H1 (cell line): Measurements from ENCODE around the gene CEP192. TPM values are rescaled to one million over a fixed set of nuclear protein-coding genes. Genes with fewer than 3 reads are reported as not detected.

Experiments
- CTCF ChIA-PET: fragments of 300-600 bp; sonication (Branson Sonifier 250); formaldehyde crosslinking; loops from one replicate; lab custom pipeline; 2021; ENCODE audit not compliant: partially characterized antibody; lab: Charles Lee
- POLR2A ChIA-PET: fragments of 300-600 bp; sonication (Branson Sonifier 250); formaldehyde crosslinking; loops from one replicate; lab custom pipeline; 2021; ENCODE audit warnings: inconsistent platforms; ENCODE audit not compliant: partially characterized antibody; lab: Charles Lee
- DNase-seq, 2 experiments: peaks; one replicate each; pipeline versions ENCODE4 v3.0.0 to v3.0.0-alpha.2; 2010 to 2022; ENCODE audit warnings: low spot score in 2 of 2, low read depth in 1 of 2, mixed read lengths in 1 of 2
- FAIRE-seq: peaks from 2 replicates; lab custom pipeline; 2011; peaks lifted over from hg19 to GRCh38; lab: Jason Lieb, UNC
- H2AFZ ChIP-seq: 2 replicates; pipeline ENCODE4 v1.8.1; 2012; ENCODE audit warnings: low read length, inconsistent platforms
- H2AK5ac ChIP-seq: 2 replicates; pipeline ENCODE4 v1.6.1; 2013; ENCODE audit warnings: low read depth, low read length
- H2BK120ac ChIP-seq: replicated peaks from 2 replicates; pipeline ENCODE3; 2013; ENCODE audit warnings: low read depth, low read length, inconsistent platforms
- H2BK12ac ChIP-seq: 2 replicates; pipeline ENCODE4 v1.6.1; 2013; ENCODE audit warnings: low read depth, low read length
- H2BK15ac ChIP-seq: 2 replicates; pipeline ENCODE4 v1.6.1; 2013; ENCODE audit warnings: low read length
- H2BK20ac ChIP-seq: 2 replicates; pipeline ENCODE4 v1.6.1; 2013; ENCODE audit warnings: low read length
- H2BK5ac ChIP-seq: 2 replicates; pipeline ENCODE4 v1.6.1; 2013; ENCODE audit warnings: low read depth, low read length
- H3K14ac ChIP-seq: 2 replicates; pipeline ENCODE4 v1.6.1; 2013; ENCODE audit warnings: inconsistent platforms; ENCODE audit not compliant: insufficient read length
- H3K18ac ChIP-seq: 2 replicates; pipeline ENCODE4 v1.6.1; 2013; ENCODE audit warnings: low read length; ENCODE audit errors: extremely low read depth
- H3K23ac ChIP-seq: 2 replicates; pipeline ENCODE4 v1.6.1; 2013; ENCODE audit warnings: inconsistent platforms; ENCODE audit not compliant: insufficient read length
- H3K23me2 ChIP-seq: 2 replicates; pipeline ENCODE4 v1.6.1; 2013; ENCODE audit warnings: low read depth, low read length
- H3K27ac ChIP-seq: 2 replicates; pipeline ENCODE4 v1.6.1; 2011; ENCODE audit warnings: low read depth, low read length, inconsistent platforms
- H3K27me3 ChIP-seq, 4 experiments: replicated peaks in 1 of 4; 1 replicate in 1 of 4; 2 replicates in 3 of 4; pipeline versions ENCODE4 v1.6.1 to v1.8.1; 2011 to 2013; ENCODE audit warnings: low read length in 3 of 4, mild to moderate bottlenecking in 3 of 4, inconsistent platforms in 2 of 4, mixed read lengths in 2 of 4, moderate library complexity in 1 of 4; ENCODE audit not compliant: control insufficient read depth in 3 of 4, insufficient read depth in 3 of 4; ENCODE audit errors: extremely low read depth in 1 of 4
- H3K36me3 ChIP-seq, 4 experiments: 2 replicates each; pipeline versions ENCODE4 v1.6.1 to v1.8.1; 2011 to 2013; ENCODE audit warnings: mild to moderate bottlenecking in 4 of 4, low read length in 3 of 4, moderate library complexity in 2 of 4, control low read depth in 1 of 4, inconsistent platforms in 1 of 4; ENCODE audit not compliant: insufficient read depth in 4 of 4, control insufficient read depth in 2 of 4
- H3K4ac ChIP-seq: replicated peaks from 2 replicates; pipeline ENCODE3; 2013; ENCODE audit warnings: low read length, low read depth, mixed read lengths, inconsistent platforms; ENCODE audit not compliant: insufficient read length
- H3K4me1 ChIP-seq, 4 experiments: replicated peaks in 1 of 4; 1 replicate in 1 of 4; 2 replicates in 3 of 4; pipeline versions ENCODE4 v1.6.1 to v1.8.1; 2011 to 2013; ENCODE audit warnings: low read length in 3 of 4, inconsistent platforms in 2 of 4, mixed read lengths in 1 of 4; ENCODE audit not compliant: insufficient read depth in 4 of 4, control insufficient read depth in 3 of 4
- H3K4me2 ChIP-seq, 2 experiments: 2 replicates each; pipeline versions ENCODE4 v1.6.1 to v1.8.1; 2011 to 2013; ENCODE audit warnings: low read depth in 2 of 2, low read length in 2 of 2, control low read depth in 1 of 2, inconsistent platforms in 1 of 2, mild to moderate bottlenecking in 1 of 2; ENCODE audit not compliant: insufficient read depth in 1 of 2
- H3K4me3 ChIP-seq, 4 experiments: fragments of 200-600, 300-600 bp in 1 of 4; sonication (generic), shearing (Covaris generic), sonication (Bioruptor Twin) in 1 of 4; 2 replicates each; pipeline versions ENCODE4 v1.5.1 to v1.8.1; 2011 to 2016; ENCODE audit warnings: low read length in 4 of 4, low read depth in 3 of 4, control low read depth in 2 of 4, inconsistent platforms in 2 of 4, mild to moderate bottlenecking in 2 of 4, mixed read lengths in 1 of 4, moderate library complexity in 1 of 4; ENCODE audit not compliant: insufficient read depth in 2 of 4; ENCODE audit errors: extremely low read depth in 1 of 4
- H3K56ac ChIP-seq: replicated peaks from 2 replicates; pipeline ENCODE3; 2013; ENCODE audit warnings: low read depth, mild to moderate bottlenecking, mixed read lengths, low read length, inconsistent platforms; ENCODE audit not compliant: insufficient read length
- H3K79me1 ChIP-seq: 2 replicates; pipeline ENCODE4 v1.6.1; 2013; ENCODE audit warnings: low read depth, low read length, control low read depth
- H3K79me2 ChIP-seq, 2 experiments: 2 replicates each; pipeline versions ENCODE4 v1.6.1 to v1.8.1; 2012 to 2013; ENCODE audit warnings: low read length in 2 of 2, mild to moderate bottlenecking in 2 of 2, inconsistent platforms in 1 of 2; ENCODE audit not compliant: insufficient read depth in 2 of 2, control insufficient read depth in 1 of 2
- H3K9ac ChIP-seq, 4 experiments: replicated peaks in 1 of 4; 1 replicate in 1 of 4; 2 replicates in 3 of 4; pipeline versions ENCODE4 v1.6.1 to v1.8.1; 2011 to 2013; ENCODE audit warnings: low read depth in 3 of 4, low read length in 3 of 4, control low read depth in 2 of 4, mild to moderate bottlenecking in 2 of 4, moderate library complexity in 2 of 4, inconsistent platforms in 1 of 4; ENCODE audit errors: extremely low read depth in 1 of 4
- H3K9me3 ChIP-seq, 2 experiments: 2 replicates each; pipeline versions ENCODE4 v1.6.1 to v1.8.1; 2012 to 2013; ENCODE audit warnings: mild to moderate bottlenecking in 2 of 2, moderate library complexity in 2 of 2, control low read depth in 1 of 2, inconsistent platforms in 1 of 2, low read depth in 1 of 2, low read length in 1 of 2, mixed read lengths in 1 of 2; ENCODE audit not compliant: insufficient read depth in 2 of 2
- H4K20me1 ChIP-seq, 2 experiments: replicated peaks in 1 of 2; 2 replicates each; pipeline versions ENCODE3 to v1.8.1; 2011 to 2013; ENCODE audit warnings: inconsistent platforms in 2 of 2, low read length in 2 of 2, mild to moderate bottlenecking in 1 of 2; ENCODE audit not compliant: insufficient read depth in 2 of 2, control insufficient read depth in 1 of 2
- H4K5ac ChIP-seq: 2 replicates; pipeline ENCODE4 v1.6.1; 2013; ENCODE audit warnings: low read length, low read depth, mixed read lengths, inconsistent platforms; ENCODE audit not compliant: insufficient read length
- H4K8ac ChIP-seq: 2 replicates; pipeline ENCODE4 v1.8.0; 2013; ENCODE audit warnings: mild to moderate bottlenecking, moderate library complexity, low read length, inconsistent platforms; ENCODE audit not compliant: insufficient read depth; ENCODE audit errors: extremely low read depth
- H4K91ac ChIP-seq: replicated peaks from 2 replicates; pipeline ENCODE3; 2013; ENCODE audit warnings: low read length, mixed read lengths, inconsistent platforms; ENCODE audit not compliant: insufficient read length
- SP2 ChIP-seq: IDR thresholded peaks from 2 replicates; pipeline ENCODE4 v1.6.1; 2012; ENCODE audit warnings: mild to moderate bottlenecking, low read length, inconsistent platforms
- WGBS, 2 experiments: shearing (Covaris generic) in 1 of 2; methylation state at CpG; one replicate each; pipeline versions ENCODE4 v1.1.6 to v1.1.7; 2013 to 2015; ENCODE audit warnings: low lambda C conversion rate in 2 of 2, mixed read lengths in 2 of 2, inconsistent platforms in 1 of 2, low coverage in 1 of 2, missing lambda C conversion rate in 1 of 2; ENCODE audit not compliant: insufficient replicate concordance in 2 of 2, insufficient coverage in 1 of 2, insufficient read length in 1 of 2; ENCODE audit errors: extremely low coverage in 1 of 2, missing lambda C conversion rate in 1 of 2; 5-methylcytosine and 5-hydroxymethylcytosine counted together
- long read RNA-seq, 2 experiments: library from RNA in 1 of 2; library from capped mRNA in 1 of 2; stranded (forward); transcript quantifications; one replicate each; pipeline ENCODE4 v2.0.0, GENCODE V29; 2021; ENCODE audit warnings: inconsistent platforms in 1 of 2
- polyA minus RNA-seq, 3 experiments: library from RNA; depleted of rRNA, polyadenylated mRNA; stranded (reverse); fragments of >200 nt; gene quantifications; 1 replicate in 2 of 3; 2 replicates in 1 of 3; pipeline ENCODE4 v1.2.3, GENCODE V29; 2011
- polyA plus RNA-seq, 7 experiments: library from polyadenylated mRNA; depleted of rRNA in 3 of 7; stranded (reverse) in 5 of 7; unstranded in 2 of 7; fragments of >200 nt in 5 of 7; fragments of 200-250 nt in 2 of 7; gene quantifications; 1 replicate in 5 of 7; 2 replicates in 1 of 7; 4 replicates in 1 of 7; pipeline versions ENCODE4 v1.2.1 to v1.2.3, GENCODE V29; 2011 to 2013; ENCODE audit warnings: missing spikeins in 2 of 7, mixed read lengths in 2 of 7
- total RNA-seq: library from RNA; stranded (reverse); fragmentation: NEBNext Ultra II Directional; extraction: Animal tissue kit (Norgen Biotek cat#: 25700); gene quantifications from 2 replicates; pipeline ENCODE4 v1.2.1, GENCODE V29; 2021

Gene CEP192, protein sequence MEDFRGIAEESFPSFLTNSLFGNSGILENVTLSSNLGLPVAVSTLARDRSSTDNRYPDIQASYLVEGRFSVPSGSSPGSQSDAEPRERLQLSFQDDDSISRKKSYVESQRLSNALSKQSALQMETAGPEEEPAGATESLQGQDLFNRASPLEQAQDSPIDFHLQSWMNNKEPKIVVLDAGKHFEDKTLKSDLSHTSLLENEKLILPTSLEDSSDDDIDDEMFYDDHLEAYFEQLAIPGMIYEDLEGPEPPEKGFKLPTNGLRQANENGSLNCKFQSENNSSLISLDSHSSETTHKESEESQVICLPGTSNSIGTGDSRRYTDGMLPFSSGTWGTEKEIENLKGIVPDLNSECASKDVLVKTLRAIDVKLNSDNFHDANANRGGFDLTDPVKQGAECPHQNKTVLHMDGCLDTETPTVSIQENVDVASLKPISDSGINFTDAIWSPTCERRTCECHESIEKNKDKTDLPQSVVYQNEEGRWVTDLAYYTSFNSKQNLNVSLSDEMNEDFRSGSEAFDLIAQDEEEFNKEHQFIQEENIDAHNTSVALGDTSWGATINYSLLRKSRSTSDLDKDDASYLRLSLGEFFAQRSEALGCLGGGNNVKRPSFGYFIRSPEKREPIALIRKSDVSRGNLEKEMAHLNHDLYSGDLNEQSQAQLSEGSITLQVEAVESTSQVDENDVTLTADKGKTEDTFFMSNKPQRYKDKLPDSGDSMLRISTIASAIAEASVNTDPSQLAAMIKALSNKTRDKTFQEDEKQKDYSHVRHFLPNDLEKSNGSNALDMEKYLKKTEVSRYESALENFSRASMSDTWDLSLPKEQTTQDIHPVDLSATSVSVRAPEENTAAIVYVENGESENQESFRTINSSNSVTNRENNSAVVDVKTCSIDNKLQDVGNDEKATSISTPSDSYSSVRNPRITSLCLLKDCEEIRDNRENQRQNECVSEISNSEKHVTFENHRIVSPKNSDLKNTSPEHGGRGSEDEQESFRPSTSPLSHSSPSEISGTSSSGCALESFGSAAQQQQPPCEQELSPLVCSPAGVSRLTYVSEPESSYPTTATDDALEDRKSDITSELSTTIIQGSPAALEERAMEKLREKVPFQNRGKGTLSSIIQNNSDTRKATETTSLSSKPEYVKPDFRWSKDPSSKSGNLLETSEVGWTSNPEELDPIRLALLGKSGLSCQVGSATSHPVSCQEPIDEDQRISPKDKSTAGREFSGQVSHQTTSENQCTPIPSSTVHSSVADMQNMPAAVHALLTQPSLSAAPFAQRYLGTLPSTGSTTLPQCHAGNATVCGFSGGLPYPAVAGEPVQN (N-terminal part only)
- total RNA-seq = 23.1 and 26.2 TPM in 2 replicates
- polyA plus RNA-seq (2011; rRNA removed) = 9.3 and 13.4 TPM in 2 replicates
- 15.6 TPM for polyA plus RNA-seq (2011; cell fraction: cytosol; rRNA removed)
- polyA plus RNA-seq (2011; cell fraction: nucleus; rRNA removed) = 16.0 TPM
- polyA plus RNA-seq (2012, experiment 1 of 2) = 10.8 to 16.3 TPM (median 12.6 TPM) in 4 replicates
- 1.0 TPM for polyA plus RNA-seq (2012, experiment 2 of 2)
- 12.6 TPM for polyA plus RNA-seq (2013, experiment 1 of 2)
- polyA plus RNA-seq (2013, experiment 2 of 2) = 11.1 TPM
- polyA minus RNA-seq (2011; rRNA and poly(A)+ RNA removed) = 36.0 and 46.9 TPM in 2 replicates
- 16.7 TPM for polyA minus RNA-seq (2011; cell fraction: cytosol; rRNA and poly(A)+ RNA removed)
- 69.7 TPM for polyA minus RNA-seq (2011; cell fraction: nucleus; rRNA and poly(A)+ RNA removed)
- long read RNA-seq, experiment 1, partial matches to known transcripts = 8 of 13 reads
- long read RNA-seq, experiment 1, other reads (novel, unspliced or antisense) = 5 of 13 reads
- long read RNA-seq, experiment 2, partial matches to known transcripts = 1 of 2 reads
- long read RNA-seq, experiment 2, other reads (novel, unspliced or antisense) = 1 of 2 reads

DNA sequence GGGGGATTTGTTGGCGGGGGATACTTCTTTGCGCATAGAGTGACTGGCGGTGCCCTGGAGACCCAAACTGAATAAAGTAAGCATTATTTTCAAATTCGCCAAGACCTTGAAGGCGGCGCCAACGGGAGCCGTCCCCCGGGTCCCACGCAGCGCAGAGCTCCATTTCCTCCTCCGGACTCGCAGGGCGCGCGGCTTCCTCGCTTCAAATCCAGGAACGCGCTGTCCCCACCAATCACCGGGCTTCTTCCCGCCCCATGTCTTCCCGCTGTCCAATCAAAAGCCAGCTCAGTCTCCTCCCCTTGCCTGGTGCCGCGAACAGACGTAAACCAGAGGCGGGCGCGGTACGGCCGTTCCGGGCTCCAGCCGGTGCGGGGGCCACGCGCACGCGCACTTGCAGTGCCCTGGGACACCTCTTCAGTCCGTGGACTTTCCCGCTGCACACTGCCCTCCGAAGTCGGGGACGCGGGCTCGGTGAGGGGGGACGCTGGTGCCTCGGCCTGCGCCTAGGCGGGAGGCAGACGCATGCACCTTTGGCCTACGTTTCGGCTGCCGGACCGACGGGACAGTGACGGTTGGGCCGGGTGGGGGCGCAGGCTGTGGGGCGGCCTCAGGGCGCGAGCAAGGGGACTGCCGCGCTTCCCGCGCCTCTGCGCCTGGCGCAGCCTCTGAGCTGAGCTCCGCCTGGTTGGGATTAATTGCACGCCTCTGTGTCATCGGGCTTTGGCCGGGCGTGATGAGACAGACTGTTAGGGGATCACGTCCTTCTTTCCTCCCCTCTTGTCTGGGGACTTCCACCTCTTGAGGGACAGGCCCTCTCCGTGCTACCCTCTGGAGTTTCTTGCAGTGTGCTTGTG lies at the start of gene CEP192:
CEP192 (plus strand) TSS at position 396 of the 854 bp plus-strand sequence. CDS start 8,063 bp downstream, outside the sequence.
- H3K23ac ChIP-seq = no peak within 1 kb of the TSS
- POLR2A ChIA-PET = interaction anchor here (0.6 to 1.6 kb wide), 15 partner anchors 10 to 892 kb away, joined by 3 to 7 read pairs (median 3); partner anchors contain the start of genes CEP76 and SEH1L
- FAIRE-seq (peak; percentile 24), DNase-seq (peak; percentile 88 to 95)
- peak within 1 kb of the TSS; percentile 88 for H4K5ac ChIP-seq
- no peak within 1 kb of the TSS for H3K14ac ChIP-seq
- H3K4me2 ChIP-seq = peak within 1 kb of the TSS; percentile 77 to 85
- H2BK20ac ChIP-seq = no peak within 1 kb of the TSS
- H4K20me1 ChIP-seq = peaks cover under 1 to 2% of the 10 kb centered on the region in 2 experiments
- peak within 1 kb of the TSS; percentile 64 to 79 (median 71) for H3K9ac ChIP-seq
- no peaks in the 10 kb centered on the region for H3K27me3 ChIP-seq
- CTCF ChIA-PET = interaction anchor here (1.7 kb wide), 1 partner anchor 10 kb away, joined by 4 read pairs; no protein-coding TSS in a partner anchor
- no peaks in the 10 kb centered on the region for H3K9me3 ChIP-seq
- H3K18ac ChIP-seq = peak within 1 kb of the TSS; percentile 99
- H3K36me3 ChIP-seq = 0 out of 8 replicates have a peak, but pooled peaks cover 0 to 3% (median 1%) of the 10 kb centered on the region in 4 experiments
- H3K4me3 ChIP-seq = peak within 1 kb of the TSS; percentile 85 to 97 (median 88)
- H3K23me2 ChIP-seq = peaks cover 17% of the 10 kb centered on the region
- peaks cover 14% of the 10 kb centered on the region for H3K79me1 ChIP-seq
- peak within 1 kb of the TSS; percentile 89 for H3K56ac ChIP-seq
- peak within 1 kb of the TSS; percentile 87; the same call in 1 of the 2 replicates for H3K27ac ChIP-seq
- peaks cover 29 to 44% of the 10 kb centered on the region in 2 experiments for H3K79me2 ChIP-seq
- H4K8ac ChIP-seq = peak within 1 kb of the TSS; percentile 79; the same call in 1 of the 2 replicates
- peak within 1 kb of the TSS; percentile 98 for H2AK5ac ChIP-seq
- H4K91ac ChIP-seq = peak within 1 kb of the TSS; percentile 93
- peak within 1 kb of the TSS; percentile 89 for H2BK12ac ChIP-seq
- 1% methylated on average over 55 of the region's 73 CpGs; no CpG with 5 or more reads in 1 of the 2 experiments for WGBS, 2 experiments
- H3K4me1 ChIP-seq = peaks cover 2 to 12% (median 3%) of the 10 kb centered on the region in 4 experiments; a peak in 4 of 7 replicates
- H2BK120ac ChIP-seq = no peak within 1 kb of the TSS
- peak within 1 kb of the TSS; percentile 90 for H2AFZ ChIP-seq
- H3K4ac ChIP-seq = peak within 1 kb of the TSS; percentile 40
- peak within 1 kb of the TSS; percentile 99 for H2BK5ac ChIP-seq
- H2BK15ac ChIP-seq = peak within 1 kb of the TSS; percentile 85
- peak; percentile 25; the same call in 1 of the 2 replicates for TF ChIP-seq SP2
